Measurements from ENCODE around the gene COX8A. TPM values are rescaled to one million over a fixed set of nuclear protein-coding genes. Genes with fewer than 3 reads are reported as not detected.

COX8A gene
- total RNA-seq: 100 to 1,000 TPM; 413 to 454 TPM

- intact Hi-C loops (cut with DNase I, micrococcal nuclease): loop anchor here (1.0 kb wide), 9 partner anchors 12 to 311 kb away; partner anchors contain the start of genes OTUB1 (in 2 of the 2), FERMT3 (in 1 of the 2), GPR137 (in 1 of the 2) and SPINDOC (in 1 of the 2)
- DNase-seq (peak; percentile 97), ATAC-seq (peak; percentile 100)
- Mint-ChIP-seq H3K27ac (peak within 1 kb of the TSS; percentile 97), H3K36me3 (ENCODE audit: low read depth) (peaks cover 30% of the 10 kb centered on the region), H3K4me1 (peaks cover 20% of the 10 kb centered on the region), H3K9me3 (ENCODE audit: low read depth) (no peaks in the 10 kb centered on the region), H3K4me3 (peak within 1 kb of the TSS; percentile 95), H3K27me3 (no peaks in the 10 kb centered on the region)
- ChIA-PET POLR2A (interaction anchor here (0.6 to 1.0 kb wide), 3 partner anchors 10 to 309 kb away, joined by 3 to 6 read pairs (median 4); no protein-coding TSS in a partner anchor), CTCF (interaction anchor here (1.0 kb wide), 2 partner anchors 11 to 137 kb away, joined by 3 to 4 read pairs; no protein-coding TSS in a partner anchor)
These were observed at the start of gene COX8A for GRCh38 chr11:63974259-63975143. Gene COX8A, plus strand, starts transcription at chr11:63974620. Its CDS starts 61 bp downstream, at chr11:63974681.

GRCh38 chr11:63929616-63930015 lies 44.8 kb upstream of the COX8A start:
- Mint-ChIP-seq H3K27ac (no peak overlapping the region), H3K27me3 (no peaks in the 10 kb centered on the region), H3K4me3 (no peak overlapping the region), H3K36me3 (ENCODE audit: low read depth) (no peaks in the 10 kb centered on the region), H3K4me1 (no peaks in the 10 kb centered on the region), H3K9me3 (ENCODE audit: low read depth) (no peaks in the 10 kb centered on the region)
- ChIA-PET POLR2A (no interaction called here), CTCF (interaction anchor here (0.5 to 1.9 kb wide), 2 partner anchors 8 to 16 kb away, joined by 3 to 4 read pairs; no protein-coding TSS in a partner anchor)
- DNase-seq: no peak
- intact Hi-C loops (cut with DNase I, micrococcal nuclease): no loop called here
- ATAC-seq: no peak

- H3K4me1 Mint-ChIP-seq: no peaks in the 10 kb centered on the region
- intact Hi-C loops (cut with DNase I, micrococcal nuclease): no loop called here
- H3K27ac Mint-ChIP-seq: no peak overlapping the region
- H3K27me3 Mint-ChIP-seq: no peaks in the 10 kb centered on the region
- no peaks in the 10 kb centered on the region for H3K36me3 Mint-ChIP-seq (ENCODE audit: low read depth)
- CTCF ChIA-PET: interaction anchor here (1.9 kb wide), 1 partner anchor 15 kb away, joined by 4 read pairs; no protein-coding TSS in a partner anchor
- H3K9me3 Mint-ChIP-seq (ENCODE audit: low read depth): no peaks in the 10 kb centered on the region
- ATAC-seq (no peak), DNase-seq (no peak)
- POLR2A ChIA-PET: no interaction called here
- no peak overlapping the region for H3K4me3 Mint-ChIP-seq
These were observed 43.4 kb upstream of the COX8A start for GRCh38 chr11:63931045-63931444.

- Mint-ChIP-seq H3K4me3 (no peak overlapping the region), H3K4me1 (no peaks in the 10 kb centered on the region), H3K36me3 (ENCODE audit: low read depth) (no peaks in the 10 kb centered on the region)
These were observed 42.5 kb upstream of the COX8A start for GRCh38 chr11:63931876-63932275.

GRCh38 chr11:63933459-63933858 lies 41.0 kb upstream of the COX8A start:
- DNase-seq (no peak), ATAC-seq (no peak)
- no peak overlapping the region for H3K4me3 Mint-ChIP-seq
- ChIA-PET CTCF (no interaction called here), POLR2A (no interaction called here)
- H3K9me3 Mint-ChIP-seq (ENCODE audit: low read depth): no peaks in the 10 kb centered on the region
- peaks cover 9% of the 10 kb centered on the region for H3K4me1 Mint-ChIP-seq
- no peaks in the 10 kb centered on the region for H3K36me3 Mint-ChIP-seq (ENCODE audit: low read depth)
- H3K27me3 Mint-ChIP-seq: no peaks in the 10 kb centered on the region
- H3K27ac Mint-ChIP-seq: no peak overlapping the region
- intact Hi-C loops (cut with DNase I, micrococcal nuclease): no loop called here

More at GRCh38 chr11:63931876-63932275, 42.5 kb upstream of the COX8A start:
- ATAC-seq: no peak
- Mint-ChIP-seq H3K27me3 (no peaks in the 10 kb centered on the region), H3K9me3 (ENCODE audit: low read depth) (no peaks in the 10 kb centered on the region), H3K27ac (no peak overlapping the region)
- ChIA-PET POLR2A (no interaction called here), CTCF (no interaction called here)
- intact Hi-C loops (cut with DNase I, micrococcal nuclease): no loop called here
- no peak for DNase-seq

- peaks cover 2% of the 10 kb centered on the region for H3K36me3 Mint-ChIP-seq (ENCODE audit: low read depth)
- peak overlapping the region; percentile 83 for H3K4me3 Mint-ChIP-seq
- peak; percentile 14 for ATAC-seq
- intact Hi-C loops (cut with DNase I, micrococcal nuclease): loop anchor here (1.0 to 2.0 kb wide), 17 partner anchors 21 to 367 kb away; partner anchors contain the start of genes COX8A (in 2 of the 2), ESRRA (in 1 of the 2), FKBP2 (in 1 of the 2) and GPR137 (in 1 of the 2)
- no peaks in the 10 kb centered on the region for H3K27me3 Mint-ChIP-seq
- CTCF ChIA-PET: interaction anchor here (0.6 to 1.5 kb wide), 3 partner anchors 85 to 214 kb away, joined by 3 to 5 read pairs (median 3); no protein-coding TSS in a partner anchor
- H3K9me3 Mint-ChIP-seq (ENCODE audit: low read depth): no peaks in the 10 kb centered on the region
- POLR2A ChIA-PET: no interaction called here
- peaks cover 16% of the 10 kb centered on the region for H3K4me1 Mint-ChIP-seq
- peak; percentile 38 for DNase-seq
- H3K27ac Mint-ChIP-seq: peak overlapping the region; percentile 87
These were observed 36.5 kb upstream of the COX8A start for GRCh38 chr11:63937713-63938478.

- DNase-seq (peak; percentile 97), ATAC-seq (peak; percentile 93)
- peak within 1 kb of the TSS; percentile 83 for H3K4me3 Mint-ChIP-seq
- peak within 1 kb of the TSS; percentile 87 for H3K27ac Mint-ChIP-seq
- intact Hi-C loops (cut with DNase I, micrococcal nuclease): loop anchor here (1.0 to 2.0 kb wide), 17 partner anchors 21 to 367 kb away; partner anchors contain the start of genes COX8A (in 2 of the 2), ESRRA (in 1 of the 2), FKBP2 (in 1 of the 2) and GPR137 (in 1 of the 2)
- H3K9me3 Mint-ChIP-seq (ENCODE audit: low read depth): no peaks in the 10 kb centered on the region
- peaks cover 2% of the 10 kb centered on the region for H3K36me3 Mint-ChIP-seq (ENCODE audit: low read depth)
- ChIA-PET POLR2A (no interaction called here), CTCF (interaction anchor here (1.5 to 1.7 kb wide), 2 partner anchors 91 to 102 kb away, joined by 4 to 5 read pairs; no protein-coding TSS in a partner anchor)
- H3K27me3 Mint-ChIP-seq: no peaks in the 10 kb centered on the region
- H3K4me1 Mint-ChIP-seq: peaks cover 16% of the 10 kb centered on the region
These were observed 35.7 kb upstream of the COX8A start, which contains the start of gene NAA40 for GRCh38 chr11:63938479-63939396. Gene NAA40, plus strand, starts transcription at chr11:63939002. Its CDS starts 95 bp downstream, at chr11:63939097.

GRCh38 chr11:63939397-63939891 lies 35.0 kb upstream of the COX8A start:
- DNase-seq: peak; percentile 15
- intact Hi-C loops (cut with DNase I, micrococcal nuclease): loop anchor here (2.0 kb wide), 5 partner anchors 101 to 301 kb away; partner anchors contain the start of genes FKBP2 (in 1 of the 2), MACROD1 (in 1 of the 2), MARK2 (in 1 of the 2) and RTN3 (in 1 of the 2)
- peak overlapping the region; percentile 83 for H3K4me3 Mint-ChIP-seq

GRCh38 chr11:63940786-63941185 lies 33.6 kb upstream of the COX8A start:
- no peak overlapping the region for H3K27ac Mint-ChIP-seq
- H3K4me1 Mint-ChIP-seq: peaks cover 16% of the 10 kb centered on the region
- no peak for ATAC-seq
- no peaks in the 10 kb centered on the region for H3K27me3 Mint-ChIP-seq
- no peaks in the 10 kb centered on the region for H3K9me3 Mint-ChIP-seq (ENCODE audit: low read depth)
- intact Hi-C loops (cut with DNase I, micrococcal nuclease): loop anchor here in 1 of 2 experiments (5.0 kb wide), 1 partner anchor 173 kb away; the partner anchor contains the start of gene ZFTA
- peak overlapping the region; percentile 83 for H3K4me3 Mint-ChIP-seq
- no peak for DNase-seq
- POLR2A ChIA-PET: no interaction called here
- H3K36me3 Mint-ChIP-seq (ENCODE audit: low read depth): peaks cover 2% of the 10 kb centered on the region
- CTCF ChIA-PET: interaction anchor here (0.8 kb wide), 1 partner anchor 76 kb away, joined by 3 read pairs; no protein-coding TSS in a partner anchor

More at GRCh38 chr11:63939397-63939891, 35.0 kb upstream of the COX8A start:
- Mint-ChIP-seq H3K4me1 (peaks cover 16% of the 10 kb centered on the region), H3K27ac (peak overlapping the region; percentile 68), H3K9me3 (ENCODE audit: low read depth) (no peaks in the 10 kb centered on the region), H3K36me3 (ENCODE audit: low read depth) (peaks cover 2% of the 10 kb centered on the region), H3K27me3 (no peaks in the 10 kb centered on the region)
- CTCF ChIA-PET: interaction anchor here (1.5 to 1.7 kb wide), 2 partner anchors 91 to 102 kb away, joined by 4 to 5 read pairs; no protein-coding TSS in a partner anchor
- no peak for ATAC-seq
- POLR2A ChIA-PET: no interaction called here

- no peak for ATAC-seq
- POLR2A ChIA-PET: no interaction called here
These were observed 32.5 kb upstream of the COX8A start for GRCh38 chr11:63941901-63942300.

More at GRCh38 chr11:63941901-63942300, 32.5 kb upstream of the COX8A start:
- H3K36me3 Mint-ChIP-seq (ENCODE audit: low read depth): peaks cover 6% of the 10 kb centered on the region
- H3K4me3 Mint-ChIP-seq: no peak overlapping the region
- no peak overlapping the region for H3K27ac Mint-ChIP-seq
- peaks cover 16% of the 10 kb centered on the region for H3K4me1 Mint-ChIP-seq
- no peaks in the 10 kb centered on the region for H3K9me3 Mint-ChIP-seq (ENCODE audit: low read depth)
- intact Hi-C loops (cut with DNase I, micrococcal nuclease): loop anchor here in 1 of 2 experiments (5.0 kb wide), 1 partner anchor 175 kb away; the partner anchor contains the start of gene ZFTA
- no peaks in the 10 kb centered on the region for H3K27me3 Mint-ChIP-seq
- CTCF ChIA-PET: interaction anchor here (0.8 to 5.5 kb wide), 4 partner anchors 11 to 206 kb away, joined by 3 to 72 read pairs (median 6); partner anchors contain the start of genes MARK2 and ZFTA
- DNase-seq: no peak
